GM23338 (cell line): ENCODE measurements around the gene NME4. TPM values are rescaled to one million over a fixed set of nuclear protein-coding genes. Genes with fewer than 3 reads are reported as not detected.

Experiments
- ATAC-seq: fragments of 200-7000 bp; cut with Tn5 transposase; 3 replicates; pipeline ENCODE4 v1.9.1; 2020
- DNase-seq: peaks from one replicate; pipeline ENCODE4 v3.0.0-alpha.2; 2015; ENCODE audit warnings: low spot score
- H2AFZ ChIP-seq: fragments of 200-600 bp; sonication (generic); 2 replicates; pipeline ENCODE4 v1.8.0; 2016; ENCODE audit warnings: antibody characterized with exemption, mild to moderate bottlenecking, moderate library complexity
- H3F3A ChIP-seq: fragments of 200-600 bp; sonication (generic); replicated peaks from 2 replicates; pipeline ENCODE4 v1.8.0; 2017; ENCODE audit warnings: antibody characterized with exemption, mixed run types, low read depth
- H3K27ac ChIP-seq: fragments of 200-600 bp; sonication (generic); 2 replicates; pipeline ENCODE4 v1.6.1; 2016; ENCODE audit warnings: low read depth
- H3K27me3 ChIP-seq: fragments of 200-600 bp; sonication (generic); 2 replicates; pipeline ENCODE4 v1.8.0; 2016; ENCODE audit warnings: mild to moderate bottlenecking, mixed run types, moderate library complexity; ENCODE audit not compliant: insufficient read depth
- H3K36me3 ChIP-seq: fragments of 200-600 bp; sonication (generic); 2 replicates; pipeline ENCODE4 v1.8.0; 2016; ENCODE audit warnings: mild to moderate bottlenecking; ENCODE audit not compliant: insufficient read depth
- H3K4me1 ChIP-seq: fragments of 200-600 bp; sonication (generic); 2 replicates; pipeline ENCODE4 v1.8.0; 2016; ENCODE audit warnings: mild to moderate bottlenecking, moderate library complexity; ENCODE audit not compliant: insufficient read depth
- H3K4me2 ChIP-seq: fragments of 200-600 bp; sonication (generic); 2 replicates; pipeline ENCODE4 v1.7.1; 2017; ENCODE audit warnings: mixed run types
- H3K4me3 ChIP-seq: fragments of 200-600 bp; sonication (generic); 2 replicates; pipeline ENCODE4 v1.6.1; 2016; ENCODE audit warnings: mixed run types
- H3K79me2 ChIP-seq: fragments of 200-600 bp; sonication (generic); replicated peaks from 2 replicates; pipeline ENCODE4 v1.8.0; 2017; ENCODE audit warnings: mild to moderate bottlenecking; ENCODE audit not compliant: insufficient read depth
- H3K9me2 ChIP-seq: fragments of 200-600 bp; sonication (generic); 2 replicates; pipeline ENCODE4 v1.8.0; 2017; ENCODE audit not compliant: insufficient read depth
- H4K20me1 ChIP-seq: fragments of 200-600 bp; sonication (generic); replicated peaks from 2 replicates; pipeline ENCODE4 v1.8.0; 2017; ENCODE audit warnings: mild to moderate bottlenecking; ENCODE audit not compliant: insufficient read depth
- H3K27ac Mint-ChIP-seq: 2 replicates; pipeline ENCODE4 v1.8.0; 2020; ENCODE audit warnings: inconsistent platforms, mild to moderate bottlenecking, moderate library complexity, mixed read lengths
- H3K27me3 Mint-ChIP-seq: 3 replicates; pipeline ENCODE4 v1.8.0; 2022; ENCODE audit warnings: low read depth, mild to moderate bottlenecking, moderate library complexity, mixed read lengths, inconsistent platforms; ENCODE audit not compliant: insufficient read depth, poor library complexity
- H3K36me3 Mint-ChIP-seq: 3 replicates; pipeline ENCODE4 v1.8.0; 2021; ENCODE audit warnings: low read depth, mild to moderate bottlenecking, inconsistent platforms, moderate library complexity, mixed read lengths
- H3K4me1 Mint-ChIP-seq: 3 replicates; pipeline ENCODE4 v1.8.0; 2020; ENCODE audit warnings: mild to moderate bottlenecking, inconsistent platforms, mixed read lengths
- H3K4me3 Mint-ChIP-seq: 3 replicates; pipeline ENCODE4 v1.8.0; 2021; ENCODE audit warnings: moderate library complexity, mild to moderate bottlenecking, inconsistent platforms, mixed read lengths
- H3K9me3 Mint-ChIP-seq: 3 replicates; pipeline ENCODE4 v1.8.0; 2020; ENCODE audit warnings: moderate library complexity, mild to moderate bottlenecking, inconsistent platforms, mixed read lengths
- EZH2 ChIP-seq: fragments of 200-600 bp; sonication (generic); IDR thresholded peaks from one replicate; pipeline ENCODE4 v1.8.0; 2017; ENCODE audit warnings: antibody characterized with exemption, mild to moderate bottlenecking, low read depth; ENCODE audit not compliant: unreplicated experiment
- EZH2phosphoT487 ChIP-seq: fragments of 200-600 bp; sonication (generic); IDR thresholded peaks from one replicate; pipeline ENCODE4 v1.8.1; 2018; ENCODE audit warnings: antibody characterized with exemption; ENCODE audit not compliant: unreplicated experiment
- JUNB ChIP-seq: IDR thresholded peaks from one replicate; pipeline ENCODE4 v1.6.1; 2016; ENCODE audit warnings: antibody characterized with exemption; ENCODE audit not compliant: unreplicated experiment
- NANOG ChIP-seq: IDR thresholded peaks from 2 replicates; pipeline ENCODE4 v1.6.1; 2016; ENCODE audit warnings: antibody characterized with exemption, borderline replicate concordance
- POLR2AphosphoS5 ChIP-seq: IDR thresholded peaks from 2 replicates; pipeline ENCODE4 v1.6.1; 2016; ENCODE audit warnings: antibody characterized with exemption, low read depth
- ZNF114 ChIP-seq: fragments of 250-450 bp; sonication (Bioruptor Pico); IDR thresholded peaks from 2 replicates; pipeline ENCODE4 v1.5.0; 2020; ENCODE audit warnings: mild to moderate bottlenecking, moderate library complexity
- ZNF331 ChIP-seq: fragments of 250-450 bp; sonication (Bioruptor Pico); IDR thresholded peaks from 2 replicates; pipeline ENCODE4 v1.5.0; 2020; ENCODE audit warnings: low read depth, mild to moderate bottlenecking, moderate library complexity
- ZNF462 ChIP-seq: fragments of 250-450 bp; sonication (Bioruptor Pico); IDR thresholded peaks from 2 replicates; pipeline ENCODE4 v1.5.0; 2020; ENCODE audit warnings: mild to moderate bottlenecking, moderate library complexity
- polyA plus RNA-seq: library from polyadenylated mRNA; unstranded; fragments of >200 nt; fragmentation: Nextera tagmentation; extraction: Ambion mirVana; gene quantifications from 2 replicates; pipeline ENCODE4 v1.2.1, GENCODE V29; 2016
- total RNA-seq: library from RNA; depleted of rRNA; stranded (reverse); fragments of >200 nt; shearing (Covaris generic); gene quantifications from 2 replicates; pipeline ENCODE4 v1.2.3, GENCODE V29; 2014
- TF ChIP-seq, protein P1 (sequence below): IDR thresholded peaks from one replicate; pipeline ENCODE4 v1.6.1; 2018; ENCODE audit warnings: antibody characterized with exemption; ENCODE audit not compliant: unreplicated experiment

Gene NME4
- total and polyA plus RNA-seq, 2 experiments from 2014 or later, result 249 to 511 TPM

GRCh38 chr16:374616-374926, 22.4 kb upstream of the NME4 start:
- peaks cover 4% of the 10 kb centered on the region; the same call in 1 of the 2 replicates for H3K4me1 ChIP-seq
- DNase-seq, result no peak
- H3K27me3 ChIP-seq, result no peaks in the 10 kb centered on the region
- H2AFZ ChIP-seq, result no peak overlapping the region
- no peaks in the 10 kb centered on the region for H3K9me3 Mint-ChIP-seq
- peaks cover 3% of the 10 kb centered on the region; the same call in 1 of the 2 replicates for H3K36me3 ChIP-seq
- H3K79me2 ChIP-seq, result peaks cover 11% of the 10 kb centered on the region
- peaks cover 8% of the 10 kb centered on the region; the same call in 1 of the 2 replicates for H3F3A ChIP-seq
- no peak overlapping the region for H3K4me3 Mint-ChIP-seq
- TF ChIP-seq NANOG (no peak), ZNF462 (CRISPR knock-in tag) (no peak), ZNF114 (CRISPR knock-in tag) (no peak), EZH2phosphoT487 (no peak), ZNF331 (CRISPR knock-in tag) (no peak), POLR2AphosphoS5 (no peak), JUNB (no peak), EZH2 (no peak)
- TF ChIP-seq, protein P1, sequence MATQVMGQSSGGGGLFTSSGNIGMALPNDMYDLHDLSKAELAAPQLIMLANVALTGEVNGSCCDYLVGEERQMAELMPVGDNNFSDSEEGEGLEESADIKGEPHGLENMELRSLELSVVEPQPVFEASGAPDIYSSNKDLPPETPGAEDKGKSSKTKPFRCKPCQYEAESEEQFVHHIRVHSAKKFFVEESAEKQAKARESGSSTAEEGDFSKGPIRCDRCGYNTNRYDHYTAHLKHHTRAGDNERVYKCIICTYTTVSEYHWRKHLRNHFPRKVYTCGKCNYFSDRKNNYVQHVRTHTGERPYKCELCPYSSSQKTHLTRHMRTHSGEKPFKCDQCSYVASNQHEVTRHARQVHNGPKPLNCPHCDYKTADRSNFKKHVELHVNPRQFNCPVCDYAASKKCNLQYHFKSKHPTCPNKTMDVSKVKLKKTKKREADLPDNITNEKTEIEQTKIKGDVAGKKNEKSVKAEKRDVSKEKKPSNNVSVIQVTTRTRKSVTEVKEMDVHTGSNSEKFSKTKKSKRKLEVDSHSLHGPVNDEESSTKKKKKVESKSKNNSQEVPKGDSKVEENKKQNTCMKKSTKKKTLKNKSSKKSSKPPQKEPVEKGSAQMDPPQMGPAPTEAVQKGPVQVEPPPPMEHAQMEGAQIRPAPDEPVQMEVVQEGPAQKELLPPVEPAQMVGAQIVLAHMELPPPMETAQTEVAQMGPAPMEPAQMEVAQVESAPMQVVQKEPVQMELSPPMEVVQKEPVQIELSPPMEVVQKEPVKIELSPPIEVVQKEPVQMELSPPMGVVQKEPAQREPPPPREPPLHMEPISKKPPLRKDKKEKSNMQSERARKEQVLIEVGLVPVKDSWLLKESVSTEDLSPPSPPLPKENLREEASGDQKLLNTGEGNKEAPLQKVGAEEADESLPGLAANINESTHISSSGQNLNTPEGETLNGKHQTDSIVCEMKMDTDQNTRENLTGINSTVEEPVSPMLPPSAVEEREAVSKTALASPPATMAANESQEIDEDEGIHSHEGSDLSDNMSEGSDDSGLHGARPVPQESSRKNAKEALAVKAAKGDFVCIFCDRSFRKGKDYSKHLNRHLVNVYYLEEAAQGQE, result no peak
- no peak for ATAC-seq
- peaks cover 13% of the 10 kb centered on the region for H3K36me3 Mint-ChIP-seq
- H4K20me1 ChIP-seq, result peaks cover 5% of the 10 kb centered on the region
- no peak overlapping the region for H3K4me3 ChIP-seq
- no peak overlapping the region for H3K4me2 ChIP-seq
- H3K27ac Mint-ChIP-seq, result no peak overlapping the region
- no peak overlapping the region for H3K27ac ChIP-seq
- H3K27me3 Mint-ChIP-seq, result peaks cover 7% of the 10 kb centered on the region
- H3K9me2 ChIP-seq, result no peaks in the 10 kb centered on the region
- H3K4me1 Mint-ChIP-seq, result peaks cover 14% of the 10 kb centered on the region; the same call in 1 of the 3 replicates
